Measurements from ENCODE around the gene SEMA7A. TPM values are rescaled to one million over a fixed set of nuclear protein-coding genes. Genes with fewer than 3 reads are reported as not detected.

SEMA7A gene
- 27.8 and 30.5 TPM in 2 replicates for total RNA-seq (2012; rRNA removed)
- polyA plus RNA-seq (2012; rRNA removed), result 87.3 and 88.1 TPM in 2 replicates
- polyA plus RNA-seq (2012; cell fraction: cytosol; rRNA removed), result 46.2 and 68.0 TPM in 2 replicates
- polyA plus RNA-seq (2012; cell fraction: nucleus; rRNA removed; ENCODE audit: low replicate concordance), result 57.3 and 104 TPM in 2 replicates
- Bru-seq, nascent RNA, result percentile 49 among the genes with signal in this experiment
- BruChase-seq, experiment 1, labeled RNA remaining after a 6-hour chase, result percentile 41 among the genes with signal in this experiment
- percentile 46 among the genes with signal in this experiment for BruChase-seq, experiment 2, labeled RNA remaining after a 2-hour chase
- long read RNA-seq, partial matches to known transcripts, result 0 of 1 reads
- long read RNA-seq, other reads (novel, unspliced or antisense), result 0 of 1 reads

- H3K36me3 ChIP-seq (ENCODE audit: control insufficient read depth, insufficient read depth, low read length), result no peaks in the 10 kb centered on the region
- peak within 1 kb of the TSS; percentile 93 for H3K14ac ChIP-seq (replicated peaks; ENCODE audit: low read depth, low read length)
- dilution Hi-C loops (cut with HindIII; ENCODE audit: low sequenced_read_pairs, unreplicated experiment) (no loop called here), intact Hi-C loops (cut with micrococcal nuclease) (loop anchor here (2.0 kb wide), 1 partner anchor 27 kb away; no protein-coding TSS in a partner anchor), in situ Hi-C loops (cut with MboI; ENCODE audit: low sequenced_read_pairs) (no loop called here)
- peak within 1 kb of the TSS; percentile 73 for H2BK120ac ChIP-seq (ENCODE audit: low read depth, low read length)
- no peaks in the 10 kb centered on the region for H3K9me3 ChIP-seq (ENCODE audit: control insufficient read depth, insufficient read depth, low read length)
- ATAC-seq (ENCODE audit: low read depth) (peak; percentile 95), DNase-seq (peak; percentile 71)
- H4K5ac ChIP-seq (ENCODE audit: low read depth, low read length), result peak within 1 kb of the TSS; percentile 60
- H2AK5ac ChIP-seq (ENCODE audit: low read depth, low read length), result peak within 1 kb of the TSS; percentile 99
- 2% methylated on average over 48 of the region's 75 CpGs; no CpG with 5 or more reads in 1 of the 2 experiments for WGBS, 2 experiments (ENCODE audit: extremely low coverage in 2 of 2, insufficient read length in 1 of 2)
- peaks cover 3 to 53% of the 10 kb centered on the region in 2 experiments; a peak in 3 of 4 replicates for H3K79me1 ChIP-seq (ENCODE audit: low read depth in 1 of 2, low read length in 2 of 2)
- H2BK5ac ChIP-seq (ENCODE audit: low read depth, low read length, poor library complexity, severe bottlenecking), result peak within 1 kb of the TSS; percentile 69
- peak within 1 kb of the TSS; percentile 76 to 97 for H4K8ac ChIP-seq (ENCODE audit: low read depth in 2 of 2, low read length in 2 of 2)
- H3K27ac ChIP-seq (ENCODE audit: insufficient read depth, low read length), result peak within 1 kb of the TSS; percentile 36
- 0 out of 2 replicates have a peak, but pooled peaks have one; percentile 25 for TF ChIP-seq MXI1 (IDR thresholded peaks at IDR 0.05; ENCODE audit: borderline replicate concordance, low read depth, low read length)
- no peak for TF ChIP-seq FOS (IDR thresholded peaks at IDR 0.05; ENCODE audit: low read depth, low read length)
- 0 out of 2 replicates have a peak, but pooled peaks have one; percentile 5 for TF ChIP-seq MAZ (IDR thresholded peaks at IDR 0.05; ENCODE audit: borderline replicate concordance, low read depth, low read length)
- TF ChIP-seq CHD1 (IDR thresholded peaks at IDR 0.05; ENCODE audit: low read depth, low read length), result no peak
- TF ChIP-seq POLR2A (IDR thresholded peaks at IDR 0.05; ENCODE audit: low read depth, low read length), result peak; percentile 93
- no peak for TF ChIP-seq CTCF (conservative IDR thresholded peaks at IDR 0.05; ENCODE audit: low read depth, low read length)
- TF ChIP-seq USF2 (IDR thresholded peaks at IDR 0.05; ENCODE audit: low read depth, low read length), result no peak
- no peak for TF ChIP-seq MAFK (IDR thresholded peaks at IDR 0.05; ENCODE audit: low read depth, low read length)
- peak within 1 kb of the TSS; percentile 74 for H3K4me2 ChIP-seq (ENCODE audit: low read depth, low read length)
- CTCF ChIA-PET, result interaction anchor here (0.7 kb wide), 1 partner anchor 52 kb away, joined by 3 read pairs; no protein-coding TSS in a partner anchor
- H4K91ac ChIP-seq (ENCODE audit: insufficient read depth, low read depth, low read length), result peak within 1 kb of the TSS; percentile 87
- no peaks in the 10 kb centered on the region for H3K27me3 ChIP-seq (ENCODE audit: control insufficient read depth, insufficient read depth, low read length)
- H3K4me1 ChIP-seq (ENCODE audit: control insufficient read depth, insufficient read depth, low read length), result peaks cover 20% of the 10 kb centered on the region
- H3K4ac ChIP-seq (ENCODE audit: low read depth, low read length), result peak within 1 kb of the TSS; percentile 96
- H2AK9ac ChIP-seq (replicated peaks; ENCODE audit: low read depth, low read length, poor library complexity), result peak within 1 kb of the TSS; percentile 94
- BruUV-seq (replicated peaks), result no TSS peak
- peak within 1 kb of the TSS; percentile 96 for H2AFZ ChIP-seq (replicated peaks; ENCODE audit: low read length, poor library complexity)
- peak within 1 kb of the TSS; percentile 43 for H3K18ac ChIP-seq (ENCODE audit: low read depth, low read length)
- peak within 1 kb of the TSS; percentile 85 for H3K9ac ChIP-seq (ENCODE audit: low read depth, low read length)
- peaks cover 23% of the 10 kb centered on the region for H3K9me1 ChIP-seq (ENCODE audit: insufficient read depth, low read length)
- H4K20me1 ChIP-seq (ENCODE audit: insufficient read depth, low read length), result peaks cover 34% of the 10 kb centered on the region
- H2BK15ac ChIP-seq (ENCODE audit: low read depth, low read length), result peak within 1 kb of the TSS; percentile 57; the same call in 1 of the 3 replicates
- H2BK20ac ChIP-seq (ENCODE audit: low read depth, low read length), result peak within 1 kb of the TSS; percentile 39; the same call in 1 of the 2 replicates
- no peak within 1 kb of the TSS for H3K56ac ChIP-seq (ENCODE audit: extremely low read depth, insufficient read depth, low read length)
- POLR2A ChIA-PET (ENCODE audit: unreplicated experiment), result interaction anchor here (0.6 kb wide), 1 partner anchor 492 kb away, joined by 3 read pairs; no protein-coding TSS in a partner anchor
- peak within 1 kb of the TSS; percentile 98 for H3K23ac ChIP-seq (ENCODE audit: low read depth, low read length)
- peak within 1 kb of the TSS; percentile 98 for H3K4me3 ChIP-seq (ENCODE audit: insufficient read depth, low read depth, low read length)
Measured at GRCh38 chr15:74433592-74434262, at the start of gene SEMA7A. Gene SEMA7A (minus strand): TSS chr15:74433958. CDS start chr15:74433918, 40 bp downstream.
